Measurements from ENCODE around the gene RHOG.

RHOG gene

GRCh38 chr11:3857628-3858027 lies 16.9 kb upstream of the RHOG start:
- no peak for DNase-seq

DNA sequence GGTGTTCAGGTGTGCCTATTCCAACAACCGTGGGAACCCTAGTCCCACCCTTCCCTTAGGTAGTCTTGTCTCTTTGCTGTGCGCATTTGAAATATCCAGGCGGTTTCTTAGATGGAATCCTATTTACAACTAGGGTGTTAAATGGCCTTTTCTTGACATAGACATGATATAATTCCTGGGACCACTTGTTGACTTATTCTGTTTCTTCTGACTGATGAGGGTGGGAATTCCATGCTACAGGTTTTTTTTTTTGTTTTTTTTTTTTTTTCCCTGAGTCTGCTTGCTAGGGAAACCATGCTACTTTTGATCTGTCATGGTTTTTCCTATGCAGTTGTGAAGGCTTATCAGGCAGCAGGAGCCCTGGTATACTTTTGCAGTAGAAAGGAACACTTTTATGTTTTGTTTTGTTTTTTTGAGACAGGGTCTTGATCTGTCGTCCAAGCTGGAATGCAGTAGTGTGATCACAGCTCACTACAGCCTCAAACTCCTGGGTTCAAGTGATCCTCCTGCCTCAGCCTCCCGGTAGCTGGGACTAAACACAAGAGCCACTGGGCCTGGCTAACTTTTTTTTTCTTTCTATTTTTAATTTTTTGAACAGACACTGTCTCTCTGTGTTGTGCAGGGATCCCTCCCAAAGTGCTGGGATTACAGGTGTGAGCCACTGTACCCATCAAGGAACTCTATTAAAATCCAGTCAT lies 16.2 kb upstream of the RHOG start:
- DNase-seq = no peak

- DNase-seq = peak in 2 of 4 experiments; percentile 25 to 37
Measured at GRCh38 chr11:3855808-3856491, 15.2 kb upstream of the RHOG start.

- peak; percentile 97 to 98 (median 98) for DNase-seq
Measured at GRCh38 chr11:3854977-3855807, 14.4 kb upstream of the RHOG start, which contains the start of gene STIM1. STIM1 (plus strand) TSS chr11:3855664; CDS start chr11:3856271, 607 bp downstream.

- no peak for DNase-seq
Measured at GRCh38 chr11:3854660-3854976, 13.9 kb upstream of the RHOG start.

- DNase-seq = peak in 2 of 4 experiments; percentile 42 to 58
Measured at GRCh38 chr11:3853899-3854659, 13.3 kb upstream of the RHOG start.

DNA sequence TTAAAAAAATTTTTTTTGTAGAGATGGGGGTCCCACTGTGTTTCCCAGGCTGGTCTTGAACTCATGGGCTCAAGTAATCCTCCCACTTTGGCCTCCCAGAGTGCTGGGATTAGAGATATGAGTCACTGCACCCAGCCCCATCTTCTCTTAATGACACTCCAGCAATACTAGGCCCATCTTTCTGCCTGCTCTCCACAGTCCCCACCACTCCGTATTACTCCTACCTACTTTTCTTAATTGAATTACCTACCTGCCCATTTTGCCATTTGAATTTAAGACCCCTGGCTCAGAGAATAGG lies 12.7 kb upstream of the RHOG start:
- no peak for DNase-seq

DNA sequence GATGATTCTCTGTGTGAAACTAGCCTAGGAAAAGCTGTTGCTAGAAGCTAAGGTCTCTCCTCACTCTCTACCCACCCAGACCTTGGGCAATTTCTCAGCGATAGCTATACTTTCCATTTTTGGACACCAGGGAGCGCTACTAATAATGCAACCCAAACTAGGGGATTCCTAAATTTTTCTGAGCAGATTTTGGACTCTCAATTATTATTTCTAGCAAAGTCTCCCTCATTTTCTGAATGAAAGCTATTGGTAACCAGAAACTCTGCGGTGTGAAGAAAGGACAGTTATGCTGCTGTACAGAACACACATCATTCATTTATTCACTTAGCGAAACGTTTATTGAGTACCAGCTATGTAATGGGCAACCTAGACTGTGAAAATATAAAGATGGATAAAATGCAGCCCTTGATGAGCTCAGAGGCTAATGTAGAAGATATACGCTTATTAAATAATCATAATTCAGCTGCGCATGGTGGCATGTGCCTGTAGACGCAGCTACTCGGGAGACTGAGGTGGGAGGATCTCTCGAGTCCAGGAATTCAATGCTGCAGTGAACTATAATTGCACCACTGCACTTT lies 8.6 kb upstream of the RHOG start:
- DNase-seq = peak in 1 of 4 experiments; percentile 22

GRCh38 chr11:3845670-3846069 lies 4.9 kb upstream of the RHOG start:
- DNase-seq = no peak

GRCh38 chr11:3845246-3845645 lies 4.5 kb upstream of the RHOG start:
- no peak for DNase-seq

GRCh38 chr11:3843326-3843725 lies 2.6 kb upstream of the RHOG start:
- no peak for DNase-seq

GRCh38 chr11:3841426-3842350 lies 929 bp upstream of the RHOG start:
- peak; percentile 84 to 91 (median 86) for DNase-seq

- peak in 1 of 4 experiments; percentile 21 for DNase-seq
Measured at GRCh38 chr11:3840004-3840869, 522 bp downstream of the RHOG start.

DNA sequence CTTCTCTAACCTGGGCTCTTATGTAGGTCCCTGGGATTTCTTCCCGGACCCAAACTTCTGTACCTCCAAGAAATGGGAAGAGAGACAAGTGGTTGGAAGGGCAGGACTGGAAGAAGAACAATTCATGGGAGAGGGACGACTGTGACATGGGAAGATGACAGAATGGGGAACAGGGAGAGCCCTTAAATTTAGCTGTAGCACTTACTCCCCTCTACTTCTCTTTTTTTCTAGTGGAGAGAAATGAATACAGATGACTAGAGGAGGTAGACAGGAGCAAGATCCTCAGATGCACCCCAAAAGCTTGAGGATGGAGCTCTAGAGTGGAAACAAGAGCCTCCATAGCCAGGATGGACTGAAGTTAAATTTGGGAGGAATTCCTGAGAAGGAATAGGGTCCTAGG lies 2.3 kb downstream of the RHOG start:
- no peak for DNase-seq

- DNase-seq = no peak
Measured at GRCh38 chr11:3837793-3838192, 3.0 kb downstream of the RHOG start.

DNA sequence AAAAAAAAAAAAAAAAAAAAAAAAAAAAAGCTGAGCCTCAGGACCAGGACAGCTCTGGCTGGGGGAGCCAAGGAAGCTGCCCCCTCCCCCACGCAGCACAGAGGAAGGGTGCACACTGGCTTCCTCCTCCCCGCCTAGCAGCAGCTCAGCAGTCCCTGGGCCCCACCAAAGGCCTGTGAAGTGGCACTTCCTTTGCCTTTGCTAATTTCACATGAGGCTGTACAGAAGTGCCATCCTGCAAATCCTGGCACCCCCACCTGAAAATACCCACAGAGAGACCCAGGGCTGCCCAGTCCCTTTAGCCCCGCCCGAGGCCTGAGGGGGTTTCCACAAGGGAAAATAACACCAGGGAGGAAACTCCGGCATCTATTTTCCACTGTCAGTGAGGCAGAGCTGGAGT lies 3.9 kb downstream of the RHOG start:
- DNase-seq = peak in 2 of 4 experiments; percentile 28 to 41

DNA sequence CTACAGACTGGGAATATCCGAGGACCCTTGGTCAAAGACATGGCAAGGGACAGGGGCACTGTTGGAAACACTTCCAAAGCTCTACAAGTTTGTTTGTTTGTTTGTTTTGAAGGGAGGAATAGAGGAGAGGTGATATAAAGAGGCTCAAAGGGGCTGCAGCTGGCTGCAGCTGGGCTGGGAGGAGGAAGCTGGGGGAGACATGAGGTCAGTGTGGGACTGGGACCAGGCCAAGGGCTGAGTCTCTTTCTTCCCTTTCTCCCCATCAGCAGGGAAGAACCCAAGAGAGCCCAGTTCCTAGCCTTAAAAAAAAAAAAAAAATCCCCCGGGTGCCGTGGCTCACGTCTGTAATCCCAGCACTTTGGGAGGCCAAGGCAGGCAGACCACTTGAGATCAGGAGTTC lies 5.0 kb downstream of the RHOG start:
- no peak for DNase-seq

DNA sequence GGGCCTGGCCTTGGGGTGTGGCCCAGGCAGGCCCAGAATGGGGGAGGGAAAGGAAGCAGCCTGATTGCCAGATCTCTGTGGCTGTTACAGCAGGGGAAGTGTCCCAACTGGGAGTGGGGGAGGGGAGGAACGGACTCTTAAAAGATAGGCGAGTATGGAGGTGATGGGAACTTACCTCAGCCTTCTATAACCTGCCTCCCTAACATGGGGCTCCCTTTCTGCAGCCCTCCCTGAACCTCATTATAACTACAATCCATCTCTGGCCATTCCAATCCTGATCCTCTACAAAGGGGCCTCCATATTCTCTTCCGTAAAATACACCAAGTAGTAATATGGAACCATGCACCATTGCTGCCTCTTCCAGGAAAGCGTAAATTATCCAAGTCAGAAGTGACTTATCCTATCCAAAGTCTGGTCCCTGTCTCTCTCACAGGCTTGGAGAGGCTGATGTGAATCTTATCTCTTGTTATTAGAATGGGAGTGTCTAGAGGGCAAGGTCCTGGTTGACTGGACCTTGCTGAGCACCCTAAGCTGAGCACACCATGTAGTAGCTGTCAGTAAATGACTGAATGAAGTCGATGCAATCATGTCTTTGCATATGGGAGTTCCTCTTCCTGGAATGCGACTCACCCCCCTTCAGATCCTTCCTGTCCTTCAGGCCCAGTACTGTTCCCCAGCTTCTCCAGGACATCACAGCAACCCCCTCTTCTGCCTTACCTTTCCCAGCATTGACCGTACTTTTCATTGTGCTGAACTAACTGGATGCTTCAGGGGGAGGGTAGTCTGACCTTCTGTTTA lies 5.9 kb downstream of the RHOG start:
- no peak for DNase-seq

- no peak for DNase-seq
Measured at GRCh38 chr11:3834349-3834663, 6.5 kb downstream of the RHOG start.

- no peak for DNase-seq
Measured at GRCh38 chr11:3833449-3833848, 7.3 kb downstream of the RHOG start.

Data from activated naive CD4-positive, alpha-beta T cell (primary cell).